Mesendoderm (in vitro differentiated cells): Measurements from ENCODE around the gene PTPRF.

Experiments
- DNase-seq: peaks from one replicate; pipeline ENCODE4 v3.0.0; 2013
- H2AK5ac ChIP-seq: 2 replicates; pipeline ENCODE4 v1.6.1; 2013; ENCODE audit warnings: low read length, inconsistent platforms
- H2BK120ac ChIP-seq: 2 replicates; pipeline ENCODE4 v1.6.1; 2013; ENCODE audit warnings: low read depth, mild to moderate bottlenecking, low read length, moderate library complexity, mixed read lengths
- H2BK15ac ChIP-seq: replicated peaks from 2 replicates; pipeline ENCODE4 v1.6.1; 2013; ENCODE audit warnings: low read depth, mild to moderate bottlenecking, moderate library complexity
- H2BK5ac ChIP-seq: 2 replicates; pipeline ENCODE4 v1.6.1; 2013; ENCODE audit warnings: low read length, inconsistent platforms
- H3K18ac ChIP-seq: 2 replicates; pipeline ENCODE4 v1.6.1; 2013; ENCODE audit warnings: mild to moderate bottlenecking, low read length, mixed read lengths
- H3K23ac ChIP-seq: one replicate; pipeline ENCODE4 v1.6.1; 2013; ENCODE audit warnings: low read length
- H3K27ac ChIP-seq: 2 replicates; pipeline ENCODE4 v1.5.1; 2013; ENCODE audit warnings: low read depth, mild to moderate bottlenecking, inconsistent platforms, low read length, moderate library complexity
- H3K27me3 ChIP-seq: 2 replicates; pipeline ENCODE4 v1.6.1; 2013; ENCODE audit warnings: low read length, control low read depth, mild to moderate bottlenecking, inconsistent platforms; ENCODE audit not compliant: insufficient read depth, poor library complexity
- H3K36me3 ChIP-seq: 2 replicates; pipeline ENCODE4 v1.6.1; 2013; ENCODE audit warnings: low read length, inconsistent platforms; ENCODE audit not compliant: control insufficient read depth, insufficient read depth
- H3K4ac ChIP-seq: one replicate; pipeline ENCODE4 v1.6.1; 2013; ENCODE audit warnings: low read depth, mild to moderate bottlenecking, low read length, moderate library complexity
- H3K4me1 ChIP-seq: 2 replicates; pipeline ENCODE4 v1.6.1; 2013; ENCODE audit warnings: low read depth, low read length, inconsistent platforms; ENCODE audit not compliant: control insufficient read depth
- H3K4me2 ChIP-seq: 2 replicates; pipeline ENCODE4 v1.6.1; 2013; ENCODE audit warnings: low read length
- H3K4me3 ChIP-seq: 2 replicates; pipeline ENCODE4 v1.5.1; 2013; ENCODE audit warnings: mild to moderate bottlenecking, low read length
- H3K56ac ChIP-seq: one replicate; pipeline ENCODE4 v1.6.1; 2013; ENCODE audit warnings: low read length
- H3K79me1 ChIP-seq: 2 replicates; pipeline ENCODE4 v1.6.1; 2013; ENCODE audit warnings: low read length, inconsistent platforms
- H3K79me2 ChIP-seq: 2 replicates; pipeline ENCODE4 v1.6.1; 2013; ENCODE audit warnings: mild to moderate bottlenecking, low read length; ENCODE audit not compliant: control insufficient read depth, insufficient read depth
- H3K9ac ChIP-seq: 2 replicates; pipeline ENCODE4 v1.6.1; 2013; ENCODE audit warnings: low read length, inconsistent platforms
- H4K5ac ChIP-seq: one replicate; pipeline ENCODE4 v1.6.1; 2013; ENCODE audit warnings: low read length
- H4K8ac ChIP-seq: one replicate; pipeline ENCODE4 v1.6.1; 2013; ENCODE audit warnings: low read depth, mild to moderate bottlenecking, control low read depth, low read length, moderate library complexity
- WGBS: extraction: QIAGEN DNeasy Blood & Tissue Kit; methylation state at CpG from one replicate; pipeline ENCODE4 v1.1.7; 2013; ENCODE audit warnings: low lambda C conversion rate, missing lambda C conversion rate; ENCODE audit not compliant: insufficient coverage; ENCODE audit errors: extremely low coverage; 5-methylcytosine and 5-hydroxymethylcytosine counted together

PTPRF gene

GRCh38 chr1:43592974-43593683 lies 62.4 kb downstream of the PTPRF start:
- no CpG with 5 or more reads among the region's 16 CpGs for WGBS
- Histone ChIP-seq H3K79me1 (no peaks in the 10 kb centered on the region), H3K27ac (no peak overlapping the region), H3K4ac (no peak overlapping the region), H4K8ac (no peak overlapping the region), H2BK5ac (no peak overlapping the region), H3K23ac (no peak overlapping the region), H2BK15ac (no peak overlapping the region), H3K79me2 (no peaks in the 10 kb centered on the region), H3K27me3 (no peaks in the 10 kb centered on the region), H4K5ac (no peak overlapping the region), H3K4me1 (no peaks in the 10 kb centered on the region), H3K9ac (no peak overlapping the region), H3K4me2 (no peak overlapping the region), H2AK5ac (no peak overlapping the region), H2BK120ac (no peak overlapping the region), H3K36me3 (peaks cover 8% of the 10 kb centered on the region), H3K18ac (no peak overlapping the region), H3K4me3 (no peak overlapping the region), H3K56ac (no peak overlapping the region)
- DNase-seq = no peak

GRCh38 chr1:43596579-43596978 lies 65.9 kb downstream of the PTPRF start:
- Histone ChIP-seq H3K23ac (no peak overlapping the region), H3K27ac (no peak overlapping the region), H3K18ac (no peak overlapping the region), H3K79me2 (no peaks in the 10 kb centered on the region), H4K5ac (no peak overlapping the region), H4K8ac (no peak overlapping the region), H2BK15ac (no peak overlapping the region), H3K4ac (no peak overlapping the region), H3K36me3 (peaks cover 9% of the 10 kb centered on the region), H3K4me3 (no peak overlapping the region), H2BK120ac (no peak overlapping the region), H3K56ac (no peak overlapping the region), H3K79me1 (no peaks in the 10 kb centered on the region), H2AK5ac (no peak overlapping the region), H3K27me3 (no peaks in the 10 kb centered on the region), H2BK5ac (no peak overlapping the region), H3K4me2 (no peak overlapping the region), H3K9ac (no peak overlapping the region), H3K4me1 (no peaks in the 10 kb centered on the region)
- WGBS = no CpG with 5 or more reads among the region's 8 CpGs
- DNase-seq = no peak

- Histone ChIP-seq H3K18ac (no peak overlapping the region), H2BK120ac (no peak overlapping the region), H3K27me3 (no peaks in the 10 kb centered on the region), H3K4me3 (no peak overlapping the region), H3K27ac (no peak overlapping the region), H3K9ac (no peak overlapping the region), H3K79me1 (no peaks in the 10 kb centered on the region), H3K36me3 (peaks cover 9% of the 10 kb centered on the region), H3K4me1 (no peaks in the 10 kb centered on the region), H2AK5ac (no peak overlapping the region), H2BK15ac (no peak overlapping the region), H3K4me2 (no peak overlapping the region), H3K23ac (no peak overlapping the region), H4K8ac (no peak overlapping the region), H3K56ac (no peak overlapping the region), H4K5ac (no peak overlapping the region), H2BK5ac (no peak overlapping the region), H3K4ac (no peak overlapping the region), H3K79me2 (no peaks in the 10 kb centered on the region)
- no peak for DNase-seq
- WGBS = no CpG with 5 or more reads among the region's 5 CpGs
These were observed 66.3 kb downstream of the PTPRF start for GRCh38 chr1:43597028-43597427.

GRCh38 chr1:43597721-43598120 lies 67.0 kb downstream of the PTPRF start:
- peaks cover 9% of the 10 kb centered on the region for H3K36me3 ChIP-seq
- no peaks in the 10 kb centered on the region for H3K79me2 ChIP-seq
- no peak overlapping the region for H3K4me3 ChIP-seq
- H3K4ac ChIP-seq = no peak overlapping the region
- H3K23ac ChIP-seq = no peak overlapping the region
- no peak overlapping the region for H2BK120ac ChIP-seq
- no peak overlapping the region for H2BK15ac ChIP-seq
- no peak overlapping the region for H3K27ac ChIP-seq
- no peak overlapping the region for H4K5ac ChIP-seq
- no peak overlapping the region for H3K9ac ChIP-seq
- H3K56ac ChIP-seq = no peak overlapping the region
- no peak overlapping the region for H3K4me2 ChIP-seq
- H2AK5ac ChIP-seq = no peak overlapping the region
- H3K4me1 ChIP-seq = no peaks in the 10 kb centered on the region
- no peak overlapping the region for H2BK5ac ChIP-seq
- WGBS = no CpG with 5 or more reads among the region's 31 CpGs
- H3K18ac ChIP-seq = no peak overlapping the region
- DNase-seq = no peak
- H3K79me1 ChIP-seq = no peaks in the 10 kb centered on the region
- no peaks in the 10 kb centered on the region for H3K27me3 ChIP-seq
- H4K8ac ChIP-seq = no peak overlapping the region

DNA sequence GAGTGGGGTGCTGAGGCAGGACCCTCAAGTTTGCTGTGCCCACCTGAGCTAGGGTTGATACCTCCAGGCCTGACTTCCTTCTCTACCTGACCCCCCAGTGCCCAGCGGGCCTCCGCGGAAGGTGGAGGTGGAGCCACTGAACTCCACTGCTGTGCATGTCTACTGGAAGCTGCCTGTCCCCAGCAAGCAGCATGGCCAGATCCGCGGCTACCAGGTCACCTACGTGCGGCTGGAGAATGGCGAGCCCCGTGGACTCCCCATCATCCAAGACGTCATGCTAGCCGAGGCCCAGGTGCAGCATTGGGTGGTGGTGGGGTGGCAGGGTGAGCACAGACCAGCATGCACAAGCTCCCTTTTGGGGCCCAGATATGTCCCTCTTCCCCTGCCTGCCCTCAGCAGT lies 67.9 kb downstream of the PTPRF start:
- peaks cover 4% of the 10 kb centered on the region for H3K36me3 ChIP-seq
- WGBS = no CpG with 5 or more reads among the region's 11 CpGs

More for the DNA sequence above, 67.9 kb downstream of the PTPRF start:
- Histone ChIP-seq H3K23ac (no peak overlapping the region), H2BK5ac (no peak overlapping the region), H3K4ac (no peak overlapping the region), H3K4me1 (no peaks in the 10 kb centered on the region), H3K79me2 (no peaks in the 10 kb centered on the region), H3K56ac (no peak overlapping the region), H3K18ac (no peak overlapping the region), H3K27ac (no peak overlapping the region), H2BK120ac (no peak overlapping the region), H2AK5ac (no peak overlapping the region), H3K4me2 (no peak overlapping the region), H3K79me1 (no peaks in the 10 kb centered on the region), H3K9ac (no peak overlapping the region), H3K27me3 (no peaks in the 10 kb centered on the region), H4K8ac (no peak overlapping the region), H3K4me3 (no peak overlapping the region), H4K5ac (no peak overlapping the region), H2BK15ac (no peak overlapping the region)
- no peak for DNase-seq
